NCI-H2081 (cell line): ENCODE measurements around the gene DGCR6L.
"Not testable (repeated sequence)": the region's sequence is repeated elsewhere in the genome, so short reads cannot be mapped to it uniquely, and the experiment has no call there.

Experiments used
- DNase-seq, 2 experiments: peaks; one replicate each; lab custom pipeline; 2025; lab: John Stamatoyannopoulos, UW

The DGCR6L gene

DNA sequence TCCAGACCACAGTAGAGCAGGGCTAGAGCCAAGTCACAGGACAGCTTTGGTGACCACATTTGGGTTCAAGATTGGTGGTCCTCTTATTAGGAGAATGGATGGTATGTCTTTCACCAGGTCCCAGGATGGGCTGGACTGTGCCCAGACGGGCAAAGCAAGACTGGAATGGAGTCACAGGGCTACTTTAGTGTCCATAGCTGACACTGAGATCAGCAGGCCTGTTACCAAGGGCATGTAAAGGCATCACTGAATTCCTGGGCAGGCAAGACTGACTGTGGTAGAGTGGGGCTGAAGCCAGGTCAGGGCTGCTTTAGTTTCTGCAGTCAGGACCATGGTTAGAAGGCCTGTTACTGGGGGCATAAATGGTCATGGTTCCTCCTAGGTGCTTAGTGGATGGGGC is 6.1 kb upstream of the DGCR6L start:
- not testable (repeated sequence) for DNase-seq

GRCh38 chr22:20324139-20324516 is 4.3 kb upstream of the DGCR6L start:
- DNase-seq, result no peak

- DNase-seq, result not testable (repeated sequence)
These were observed 1.8 kb upstream of the DGCR6L start for GRCh38 chr22:20321552-20322211.

GRCh38 chr22:20320659-20321551 is 1.0 kb upstream of the DGCR6L start:
- DNase-seq, result not testable (repeated sequence)

DNA sequence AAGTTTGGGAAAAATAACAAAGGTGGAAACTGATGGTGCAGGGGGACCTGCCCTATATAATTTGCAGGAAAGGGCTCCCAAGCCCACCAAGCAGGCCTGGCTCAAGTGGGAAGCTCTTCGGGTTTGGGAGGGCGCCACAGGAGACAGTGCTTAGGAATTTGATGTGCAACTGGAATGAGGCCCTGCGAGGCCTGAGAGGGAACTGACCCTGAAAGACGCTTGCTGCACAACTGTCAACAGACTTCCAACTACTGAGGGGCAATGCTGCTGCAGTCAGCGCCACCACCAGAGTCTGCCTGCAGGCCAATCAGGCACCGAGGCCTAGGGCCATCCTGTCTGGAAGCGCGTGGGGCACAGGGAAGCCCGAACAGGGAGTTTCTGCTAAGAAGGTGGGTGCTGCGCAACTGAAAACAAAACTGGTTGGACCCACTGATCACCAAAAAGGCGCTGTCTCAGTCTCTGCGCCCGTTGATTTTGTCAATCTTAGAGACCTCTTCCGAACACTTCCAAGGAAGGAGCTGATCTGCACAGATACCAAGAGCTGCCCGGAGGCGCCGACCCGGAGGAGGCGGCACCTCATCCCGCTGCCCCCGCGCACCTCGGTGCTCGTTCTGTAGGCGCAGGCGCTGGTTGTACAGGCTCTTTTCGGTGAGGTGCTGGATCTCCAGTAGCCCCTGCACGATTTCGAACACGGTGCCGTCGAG is 667 bp downstream of the DGCR6L start:
- DNase-seq, result no peak

DNA sequence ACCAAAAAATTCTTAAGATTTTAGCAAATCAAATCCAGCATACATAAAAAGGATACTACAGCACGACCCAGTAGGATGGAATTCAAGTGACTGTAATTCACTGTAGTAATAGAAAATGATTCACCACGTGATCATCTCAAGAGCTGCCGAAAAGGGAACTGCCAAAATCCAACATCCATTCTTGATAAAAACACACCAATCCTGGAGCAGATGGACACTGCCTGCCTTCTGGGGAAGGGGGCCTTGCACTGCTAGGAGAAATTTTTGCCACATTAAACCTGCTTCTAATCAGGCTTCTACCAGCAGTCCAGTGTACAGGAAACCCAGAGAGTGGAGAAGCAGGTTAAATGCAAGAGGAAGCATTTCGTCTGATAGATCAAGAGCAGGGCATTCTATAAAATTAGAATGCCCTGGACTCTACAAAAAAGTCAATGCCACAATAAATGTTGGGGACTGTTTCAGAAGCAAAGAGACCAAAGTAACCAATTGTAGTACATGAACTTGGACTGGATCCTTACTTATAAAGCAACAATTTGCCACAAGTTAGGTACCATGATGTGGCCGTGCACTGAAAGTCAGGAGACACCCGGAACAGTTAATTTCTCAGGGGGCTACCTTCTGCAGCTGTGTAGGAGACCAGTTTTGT is 1.7 kb downstream of the DGCR6L start:
- not testable (repeated sequence) for DNase-seq

GRCh38 chr22:20317402-20318042 is 2.3 kb downstream of the DGCR6L start:
- DNase-seq, result peak in 1 of 2 experiments; percentile 8

DNA sequence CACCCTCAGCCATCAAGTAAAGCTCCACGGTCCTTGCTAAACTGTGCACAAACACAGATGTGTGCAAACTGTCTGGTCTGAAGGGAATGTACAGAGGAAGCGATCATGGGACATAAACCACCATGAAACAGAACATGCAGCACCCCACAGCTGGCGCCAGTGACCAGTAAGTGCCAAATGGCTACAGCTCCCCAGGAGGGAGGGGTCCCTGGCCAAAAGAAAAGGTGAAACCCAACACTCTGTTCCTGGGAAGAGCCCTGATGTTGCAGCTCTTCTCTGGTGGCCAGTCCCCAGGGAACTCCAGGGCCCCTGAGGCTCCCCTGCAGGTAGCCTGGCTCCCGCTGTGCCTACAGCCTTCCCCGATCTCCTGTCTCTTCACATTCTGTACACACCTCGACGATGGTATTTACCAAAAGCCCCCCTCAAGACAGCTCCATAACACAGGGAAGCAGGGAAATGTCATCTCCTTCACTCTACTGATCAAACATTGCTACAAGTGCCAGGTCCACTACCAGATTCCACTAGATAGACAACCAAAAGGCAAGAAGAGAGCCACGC is 2.9 kb downstream of the DGCR6L start:
- no peak for DNase-seq

DNA sequence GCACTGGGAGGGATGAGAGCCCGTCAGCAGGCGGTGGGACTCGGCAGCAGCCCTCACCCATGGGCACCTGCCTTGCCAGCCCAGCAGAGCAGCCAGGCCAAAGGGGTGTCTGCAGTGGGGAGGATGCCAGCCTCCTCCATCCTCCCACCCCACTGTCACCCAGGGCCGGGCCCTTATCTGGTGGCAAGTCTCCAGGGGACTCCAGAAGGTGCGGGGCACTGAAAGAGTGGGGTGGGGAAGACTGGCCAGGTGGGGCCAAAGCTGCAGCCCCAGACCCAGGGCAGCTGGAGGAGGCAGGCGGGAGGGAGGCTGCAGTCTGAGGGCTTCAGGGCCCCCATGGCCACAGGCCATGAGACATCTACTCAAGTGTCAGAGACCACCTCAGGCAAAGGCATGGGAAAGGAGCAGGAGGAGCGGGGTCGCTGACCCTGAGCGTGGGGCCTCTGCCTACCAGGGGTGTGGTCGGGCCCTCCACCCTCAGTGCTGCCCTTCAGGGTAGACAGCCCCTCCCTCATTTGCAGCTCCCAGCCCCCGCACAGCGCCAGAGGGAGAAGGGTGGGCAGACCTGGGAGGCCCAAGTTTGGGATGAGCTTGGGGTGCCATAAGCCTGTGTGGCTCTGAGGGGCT is 3.5 kb downstream of the DGCR6L start:
- DNase-seq, result no peak

- no peak for DNase-seq
These were observed 4.3 kb downstream of the DGCR6L start for GRCh38 chr22:20315337-20316216.

GRCh38 chr22:20314741-20315336 is 5.0 kb downstream of the DGCR6L start:
- not testable (repeated sequence) for DNase-seq

- not testable (repeated sequence) for DNase-seq
These were observed 5.7 kb downstream of the DGCR6L start for GRCh38 chr22:20314206-20314605.

- not testable (repeated sequence) for DNase-seq
These were observed 6.4 kb downstream of the DGCR6L start for GRCh38 chr22:20313306-20314077.

GRCh38 chr22:20312396-20313191 is 7.3 kb downstream of the DGCR6L start:
- no peak for DNase-seq

- DNase-seq, result not testable (repeated sequence)
These were observed 8.4 kb downstream of the DGCR6L start for GRCh38 chr22:20311249-20312062.

GRCh38 chr22:20310773-20311172 is 9.1 kb downstream of the DGCR6L start:
- DNase-seq, result not testable (repeated sequence)

- DNase-seq, result not testable (repeated sequence)
These were observed 9.7 kb downstream of the DGCR6L start for GRCh38 chr22:20310180-20310579.
